Natural killer cell (primary cell): Measurements from ENCODE around the gene REX1BD. TPM values are rescaled to one million over a fixed set of nuclear protein-coding genes. Genes with fewer than 3 reads are reported as not detected.

ENCODE experiments used
- ATAC-seq, 3 donors: fragments of 150-1000 bp in 2 of 3; fragments of 200-7000 bp in 1 of 3; cut with Tn5 transposase; 1 replicate in 1 of 3; 2 replicates in 2 of 3; pipeline ENCODE4 v1.10.0; 2021; ENCODE audit warnings: mild to moderate bottlenecking in 2 of 3, moderate library complexity in 2 of 3
- DNase-seq, 2 donors: peaks; one replicate each; pipeline versions ENCODE4 v3.0.0 to v3.0.0-alpha.2; 2013 to 2021; ENCODE audit warnings: mixed read lengths in 1 of 2
- H3K27ac ChIP-seq: one replicate; pipeline ENCODE4 v1.5.1; 2013; ENCODE audit warnings: mild to moderate bottlenecking, low read length
- H3K27me3 ChIP-seq: one replicate; pipeline ENCODE4 v1.6.1; 2013; ENCODE audit warnings: low read length; ENCODE audit not compliant: control insufficient read depth, insufficient read depth
- H3K36me3 ChIP-seq: one replicate; pipeline ENCODE4 v1.6.1; 2013; ENCODE audit warnings: low read length; ENCODE audit not compliant: control insufficient read depth, insufficient read depth
- H3K4me1 ChIP-seq: one replicate; pipeline ENCODE4 v1.6.1; 2013; ENCODE audit warnings: low read length; ENCODE audit not compliant: control insufficient read depth, insufficient read depth
- H3K4me3 ChIP-seq: one replicate; pipeline ENCODE4 v1.5.1; 2013; ENCODE audit warnings: low read length
- H3K9me3 ChIP-seq: one replicate; pipeline ENCODE4 v1.6.1; 2013; ENCODE audit warnings: low read length; ENCODE audit not compliant: control insufficient read depth, insufficient read depth
- H3K27ac Mint-ChIP-seq, 2 donors: one replicate each; pipeline ENCODE4 v1.8.0; 2022; ENCODE audit warnings: mild to moderate bottlenecking in 2 of 2, mixed read lengths in 2 of 2, moderate library complexity in 1 of 2
- H3K27me3 Mint-ChIP-seq, 2 donors: one replicate each; pipeline ENCODE4 v1.8.0; 2022; ENCODE audit warnings: low read depth in 2 of 2, mixed read lengths in 2 of 2
- H3K36me3 Mint-ChIP-seq: one replicate; pipeline ENCODE4 v1.8.0; 2022; ENCODE audit warnings: mixed read lengths
- H3K4me1 Mint-ChIP-seq, 2 donors: one replicate each; pipeline ENCODE4 v1.8.0; 2022; ENCODE audit warnings: mixed read lengths in 2 of 2
- H3K4me3 Mint-ChIP-seq: one replicate; pipeline ENCODE4 v1.8.0; 2022; ENCODE audit warnings: mild to moderate bottlenecking, moderate library complexity, mixed read lengths
- H3K9me3 Mint-ChIP-seq, 2 donors: one replicate each; pipeline ENCODE4 v1.8.0; 2022; ENCODE audit warnings: mixed read lengths in 2 of 2
- CTCF ChIP-seq: fragments of 200-600 bp; IDR thresholded peaks from one replicate; pipeline ENCODE4 v1.8.0; 2022; ENCODE audit warnings: antibody characterized with exemption
- WGBS: methylation state at CpG from one replicate; pipeline ENCODE4 v1.1.7; 2013; ENCODE audit warnings: missing lambda C conversion rate; ENCODE audit not compliant: insufficient coverage; 5-methylcytosine and 5-hydroxymethylcytosine counted together
- intact Hi-C: fragments of 100-400 bp; cut with micrococcal nuclease; formaldehyde crosslinking; loops from one replicate; pipeline ENCODE4 v1.14.2; 2022
- total RNA-seq, 4 donors: library from RNA; stranded (reverse); fragments of 120-200 nt in 1 of 4; gene quantifications; one replicate each; pipeline versions ENCODE4 v1.2.3 to v1.2.4, GENCODE V29; 2013 to 2022

The REX1BD gene
- total RNA-seq, 3 donors from 2014 or later (not counting 1 experiment from before 2014, with no cell fraction given) = 80.6 to 86.9 (median 85.3) TPM

GRCh38 chr19:18587561-18587960 lies 1.0 kb upstream of the REX1BD start:
- Histone ChIP-seq H3K4me1 (peaks cover 29% of the 10 kb centered on the region), H3K27ac (peak overlapping the region; percentile 77), H3K36me3 (peaks cover 4% of the 10 kb centered on the region), H3K9me3 (no peaks in the 10 kb centered on the region), H3K27me3 (no peaks in the 10 kb centered on the region), H3K4me3 (no peak overlapping the region)
- TF ChIP-seq CTCF = no peak
- H3K36me3 Mint-ChIP-seq = no peaks in the 10 kb centered on the region
- DNase-seq (peak in 1 of 2 donors; percentile 28), ATAC-seq (no peak)
- intact Hi-C loops = loop anchor here (5.0 kb wide), 1 partner anchor 110 kb away; no protein-coding TSS in a partner anchor
- H3K27ac Mint-ChIP-seq = peak overlapping the region in 1 of 2 donors; percentile 86
- H3K9me3 Mint-ChIP-seq = no peaks in the 10 kb centered on the region
- H3K27me3 Mint-ChIP-seq = peaks cover 0 to 4% of the 10 kb centered on the region in 2 donors
- 78% methylated on average over 10 of the region's 12 CpGs for WGBS
- H3K4me1 Mint-ChIP-seq = peaks cover 9 to 28% of the 10 kb centered on the region in 2 donors
- H3K4me3 Mint-ChIP-seq = peak overlapping the region; percentile 21

GRCh38 chr19:18587962-18588610 lies 512 bp upstream of the REX1BD start:
- peak overlapping the region; percentile 90 for H3K4me3 Mint-ChIP-seq
- WGBS = 17% methylated on average over 16 of the region's 16 CpGs
- Histone ChIP-seq H3K4me3 (peak overlapping the region; percentile 54), H3K27ac (peak overlapping the region; percentile 77), H3K9me3 (no peaks in the 10 kb centered on the region), H3K4me1 (peaks cover 29% of the 10 kb centered on the region), H3K36me3 (peaks cover 4% of the 10 kb centered on the region), H3K27me3 (no peaks in the 10 kb centered on the region)
- peaks cover 9 to 28% of the 10 kb centered on the region in 2 donors for H3K4me1 Mint-ChIP-seq
- no peaks in the 10 kb centered on the region for H3K9me3 Mint-ChIP-seq
- TF ChIP-seq CTCF = no peak
- H3K27me3 Mint-ChIP-seq = peaks cover 0 to 4% of the 10 kb centered on the region in 2 donors
- peak overlapping the region; percentile 86 to 88 for H3K27ac Mint-ChIP-seq
- no peaks in the 10 kb centered on the region for H3K36me3 Mint-ChIP-seq
- intact Hi-C loops = loop anchor here (2.0 to 5.0 kb wide), 4 partner anchors 17 to 331 kb away; partner anchors contain the start of genes COPE, DDX49, ELL and UBA52
- no peak for ATAC-seq
- DNase-seq = no peak

GRCh38 chr19:18589380-18590272 lies 1.0 kb downstream of the REX1BD start:
- Mint-ChIP-seq H3K27me3 (no peaks in the 10 kb centered on the region), H3K27ac (peak overlapping the region; percentile 86 to 88), H3K36me3 (no peaks in the 10 kb centered on the region), H3K9me3 (no peaks in the 10 kb centered on the region), H3K4me3 (peak overlapping the region; percentile 90), H3K4me1 (peaks cover 11 to 31% of the 10 kb centered on the region in 2 donors)
- Histone ChIP-seq H3K36me3 (peaks cover 4% of the 10 kb centered on the region), H3K4me3 (peak overlapping the region; percentile 54), H3K27ac (peak overlapping the region; percentile 77), H3K9me3 (no peaks in the 10 kb centered on the region), H3K4me1 (peaks cover 41% of the 10 kb centered on the region), H3K27me3 (no peaks in the 10 kb centered on the region)
- peak; percentile 64 to 78 (median 64) for ATAC-seq
- intact Hi-C loops = loop anchor here (2.0 to 5.0 kb wide), 4 partner anchors 19 to 329 kb away; partner anchors contain the start of genes COPE, DDX49, ELL and UBA52
- TF ChIP-seq CTCF = no peak
- WGBS = 21% methylated on average over 52 of the region's 52 CpGs
- DNase-seq = peak; percentile 70 to 88
